ENCODE results near the gene PIR.

Gene PIR

GRCh38 chrX:15373976-15374375 is 119.2 kb downstream of the PIR start:
- no peaks in the 10 kb centered on the region for H3K9me3 ChIP-seq (ENCODE audit: control insufficient read depth, insufficient read depth, low read length)
- H3K9ac ChIP-seq (ENCODE audit: low read depth, low read length), result no peak overlapping the region
- no peaks in the 10 kb centered on the region for H3K36me3 ChIP-seq (ENCODE audit: control insufficient read depth, insufficient read depth, low read length)
- H3K4me3 ChIP-seq (ENCODE audit: low read depth, low read length), result no peak overlapping the region
- no peaks in the 10 kb centered on the region for H3K27me3 ChIP-seq (ENCODE audit: control insufficient read depth, insufficient read depth, low read length)
- H3K4me1 ChIP-seq (ENCODE audit: control insufficient read depth, insufficient read depth, low read length), result no peaks in the 10 kb centered on the region

GRCh38 chrX:15366506-15367352 is 126.4 kb downstream of the PIR start:
- H3K9ac ChIP-seq (ENCODE audit: low read depth, low read length), result no peak overlapping the region

GRCh38 chrX:15359701-15360100 is 133.4 kb downstream of the PIR start:
- Histone ChIP-seq H3K27me3 (ENCODE audit: control insufficient read depth, insufficient read depth, low read length) (no peaks in the 10 kb centered on the region), H3K9me3 (ENCODE audit: control insufficient read depth, insufficient read depth, low read length) (no peaks in the 10 kb centered on the region), H3K4me1 (ENCODE audit: control insufficient read depth, insufficient read depth, low read length) (no peaks in the 10 kb centered on the region), H3K4me3 (ENCODE audit: low read depth, low read length) (no peak overlapping the region), H3K36me3 (ENCODE audit: control insufficient read depth, insufficient read depth, low read length) (no peaks in the 10 kb centered on the region), H3K9ac (ENCODE audit: low read depth, low read length) (no peak overlapping the region)

More at GRCh38 chrX:15366506-15367352, 126.4 kb downstream of the PIR start:
- Histone ChIP-seq H3K9me3 (ENCODE audit: control insufficient read depth, insufficient read depth, low read length) (no peaks in the 10 kb centered on the region), H3K4me3 (ENCODE audit: low read depth, low read length) (no peak overlapping the region), H3K27me3 (ENCODE audit: control insufficient read depth, insufficient read depth, low read length) (no peaks in the 10 kb centered on the region), H3K36me3 (ENCODE audit: control insufficient read depth, insufficient read depth, low read length) (no peaks in the 10 kb centered on the region), H3K4me1 (ENCODE audit: control insufficient read depth, insufficient read depth, low read length) (no peaks in the 10 kb centered on the region)

- Histone ChIP-seq H3K9ac (ENCODE audit: low read depth, low read length) (no peak overlapping the region), H3K9me3 (ENCODE audit: control insufficient read depth, insufficient read depth, low read length) (no peaks in the 10 kb centered on the region), H3K4me1 (ENCODE audit: control insufficient read depth, insufficient read depth, low read length) (no peaks in the 10 kb centered on the region), H3K27me3 (ENCODE audit: control insufficient read depth, insufficient read depth, low read length) (no peaks in the 10 kb centered on the region), H3K4me3 (ENCODE audit: low read depth, low read length) (no peak overlapping the region), H3K36me3 (ENCODE audit: control insufficient read depth, insufficient read depth, low read length) (no peaks in the 10 kb centered on the region)
These were observed 134.6 kb downstream of the PIR start for GRCh38 chrX:15358533-15358932.

GRCh38 chrX:15356444-15356843 is 136.7 kb downstream of the PIR start:
- H3K27me3 ChIP-seq (ENCODE audit: control insufficient read depth, insufficient read depth, low read length), result no peaks in the 10 kb centered on the region
- no peaks in the 10 kb centered on the region for H3K4me1 ChIP-seq (ENCODE audit: control insufficient read depth, insufficient read depth, low read length)
- no peak overlapping the region for H3K4me3 ChIP-seq (ENCODE audit: low read depth, low read length)
- H3K9ac ChIP-seq (ENCODE audit: low read depth, low read length), result no peak overlapping the region
- no peaks in the 10 kb centered on the region for H3K9me3 ChIP-seq (ENCODE audit: control insufficient read depth, insufficient read depth, low read length)
- no peaks in the 10 kb centered on the region for H3K36me3 ChIP-seq (ENCODE audit: control insufficient read depth, insufficient read depth, low read length)

- Histone ChIP-seq H3K9me3 (ENCODE audit: control insufficient read depth, insufficient read depth, low read length) (no peaks in the 10 kb centered on the region), H3K27me3 (ENCODE audit: control insufficient read depth, insufficient read depth, low read length) (peaks cover 7% of the 10 kb centered on the region), H3K4me1 (ENCODE audit: control insufficient read depth, insufficient read depth, low read length) (peaks cover 2% of the 10 kb centered on the region)
These were observed 142.7 kb downstream of the PIR start for GRCh38 chrX:15350329-15350996.

GRCh38 chrX:15349046-15349445 is 144.1 kb downstream of the PIR start:
- Histone ChIP-seq H3K27me3 (ENCODE audit: control insufficient read depth, insufficient read depth, low read length) (peaks cover 16% of the 10 kb centered on the region), H3K36me3 (ENCODE audit: control insufficient read depth, insufficient read depth, low read length) (no peaks in the 10 kb centered on the region), H3K4me1 (ENCODE audit: control insufficient read depth, insufficient read depth, low read length) (peaks cover 2% of the 10 kb centered on the region), H3K9ac (ENCODE audit: low read depth, low read length) (no peak overlapping the region), H3K9me3 (ENCODE audit: control insufficient read depth, insufficient read depth, low read length) (no peaks in the 10 kb centered on the region), H3K4me3 (ENCODE audit: low read depth, low read length) (no peak overlapping the region)

More at GRCh38 chrX:15350329-15350996, 142.7 kb downstream of the PIR start:
- Histone ChIP-seq H3K9ac (ENCODE audit: low read depth, low read length) (no peak overlapping the region), H3K4me3 (ENCODE audit: low read depth, low read length) (no peak overlapping the region), H3K36me3 (ENCODE audit: control insufficient read depth, insufficient read depth, low read length) (no peaks in the 10 kb centered on the region)

- H3K4me3 ChIP-seq (ENCODE audit: low read depth, low read length), result no peak overlapping the region
- H3K9ac ChIP-seq (ENCODE audit: low read depth, low read length), result no peak overlapping the region
- peaks cover 23% of the 10 kb centered on the region for H3K27me3 ChIP-seq (ENCODE audit: control insufficient read depth, insufficient read depth, low read length)
- no peaks in the 10 kb centered on the region for H3K36me3 ChIP-seq (ENCODE audit: control insufficient read depth, insufficient read depth, low read length)
- no peaks in the 10 kb centered on the region for H3K9me3 ChIP-seq (ENCODE audit: control insufficient read depth, insufficient read depth, low read length)
- H3K4me1 ChIP-seq (ENCODE audit: control insufficient read depth, insufficient read depth, low read length), result peaks cover 2% of the 10 kb centered on the region
These were observed 147.2 kb downstream of the PIR start for GRCh38 chrX:15345976-15346375.

- Histone ChIP-seq H3K9me3 (ENCODE audit: control insufficient read depth, insufficient read depth, low read length) (no peaks in the 10 kb centered on the region), H3K4me1 (ENCODE audit: control insufficient read depth, insufficient read depth, low read length) (peaks cover 2% of the 10 kb centered on the region), H3K27me3 (ENCODE audit: control insufficient read depth, insufficient read depth, low read length) (peaks cover 29% of the 10 kb centered on the region), H3K4me3 (ENCODE audit: low read depth, low read length) (no peak overlapping the region), H3K9ac (ENCODE audit: low read depth, low read length) (no peak overlapping the region), H3K36me3 (ENCODE audit: control insufficient read depth, insufficient read depth, low read length) (no peaks in the 10 kb centered on the region)
These were observed 149.0 kb downstream of the PIR start for GRCh38 chrX:15344106-15344505.

- no peaks in the 10 kb centered on the region for H3K36me3 ChIP-seq (ENCODE audit: control insufficient read depth, insufficient read depth, low read length)
- no peak overlapping the region for H3K9ac ChIP-seq (ENCODE audit: low read depth, low read length)
- peaks cover 2% of the 10 kb centered on the region for H3K4me1 ChIP-seq (ENCODE audit: control insufficient read depth, insufficient read depth, low read length)
- H3K4me3 ChIP-seq (ENCODE audit: low read depth, low read length), result no peak overlapping the region
- H3K9me3 ChIP-seq (ENCODE audit: control insufficient read depth, insufficient read depth, low read length), result no peaks in the 10 kb centered on the region
- H3K27me3 ChIP-seq (ENCODE audit: control insufficient read depth, insufficient read depth, low read length), result peaks cover 29% of the 10 kb centered on the region
These were observed 150.1 kb downstream of the PIR start for GRCh38 chrX:15343075-15343476.

GRCh38 chrX:15340867-15341266 is 152.3 kb downstream of the PIR start:
- Histone ChIP-seq H3K27me3 (ENCODE audit: control insufficient read depth, insufficient read depth, low read length) (peaks cover 25% of the 10 kb centered on the region), H3K36me3 (ENCODE audit: control insufficient read depth, insufficient read depth, low read length) (no peaks in the 10 kb centered on the region), H3K9me3 (ENCODE audit: control insufficient read depth, insufficient read depth, low read length) (no peaks in the 10 kb centered on the region)

GRCh38 chrX:15336023-15336413 is 157.1 kb downstream of the PIR start:
- H3K9me3 ChIP-seq (ENCODE audit: control insufficient read depth, insufficient read depth, low read length), result no peaks in the 10 kb centered on the region
- no peaks in the 10 kb centered on the region for H3K36me3 ChIP-seq (ENCODE audit: control insufficient read depth, insufficient read depth, low read length)
- H3K4me1 ChIP-seq (ENCODE audit: control insufficient read depth, insufficient read depth, low read length), result no peaks in the 10 kb centered on the region
- no peak overlapping the region for H3K9ac ChIP-seq (ENCODE audit: low read depth, low read length)
- H3K27me3 ChIP-seq (ENCODE audit: control insufficient read depth, insufficient read depth, low read length), result peaks cover 6% of the 10 kb centered on the region
- H3K4me3 ChIP-seq (ENCODE audit: low read depth, low read length), result peak overlapping the region; percentile 54

More at GRCh38 chrX:15340867-15341266, 152.3 kb downstream of the PIR start:
- Histone ChIP-seq H3K4me1 (ENCODE audit: control insufficient read depth, insufficient read depth, low read length) (peaks cover 2% of the 10 kb centered on the region), H3K4me3 (ENCODE audit: low read depth, low read length) (no peak overlapping the region), H3K9ac (ENCODE audit: low read depth, low read length) (no peak overlapping the region)
